ENCODE measurements around the gene LTBP3. TPM values are rescaled to one million over a fixed set of nuclear protein-coding genes. Genes with fewer than 3 reads are reported as not detected.
"Not testable (repeated sequence)": the region's sequence is repeated elsewhere in the genome, so short reads cannot be mapped to it uniquely, and the experiment has no call there.

The LTBP3 gene
- polyA plus RNA-seq, 5 donors, result 184 to 305 (median 276) TPM

DNA sequence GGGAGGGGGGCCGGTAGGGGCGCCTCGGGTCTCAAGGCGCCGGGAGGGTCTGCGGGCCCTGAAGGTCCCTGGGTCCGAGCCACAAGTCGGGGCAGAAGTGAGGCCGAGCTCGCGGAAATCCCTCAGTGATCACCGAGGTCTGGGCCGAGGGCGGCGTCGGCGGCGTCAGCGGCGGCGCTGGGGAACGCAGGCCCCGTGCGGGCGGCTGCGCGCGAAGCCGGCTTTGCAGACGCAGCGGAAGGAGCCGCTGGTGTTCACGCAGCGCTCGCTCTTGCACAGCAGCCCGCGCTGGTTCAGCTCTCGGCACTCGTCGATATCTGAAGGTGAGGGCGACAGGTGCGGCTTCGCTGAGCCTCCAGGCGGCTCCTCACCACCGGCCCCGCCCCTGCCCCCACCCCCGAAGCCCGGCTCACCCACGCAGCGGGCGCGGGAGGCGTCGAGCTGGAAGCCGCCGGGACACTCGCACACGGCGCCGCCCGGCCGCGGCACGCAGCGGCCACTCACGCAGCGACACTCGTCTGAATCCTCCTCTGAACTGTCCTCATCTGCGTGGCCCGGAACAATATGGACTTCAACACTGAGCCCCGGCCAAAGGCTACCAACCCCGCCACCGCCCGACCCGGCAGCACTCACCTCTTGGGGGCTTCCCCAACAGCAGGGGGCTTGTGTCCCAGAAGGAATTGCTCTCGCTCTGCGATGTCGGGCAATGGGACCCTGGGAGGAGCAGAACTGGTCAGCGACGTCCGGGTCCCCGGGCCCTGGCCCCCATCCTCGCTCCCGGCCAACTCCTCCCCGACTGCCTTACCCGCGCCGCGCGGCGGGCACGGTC is 19.0 kb downstream of the LTBP3 start:
- DNase-seq, result no peak

DNA sequence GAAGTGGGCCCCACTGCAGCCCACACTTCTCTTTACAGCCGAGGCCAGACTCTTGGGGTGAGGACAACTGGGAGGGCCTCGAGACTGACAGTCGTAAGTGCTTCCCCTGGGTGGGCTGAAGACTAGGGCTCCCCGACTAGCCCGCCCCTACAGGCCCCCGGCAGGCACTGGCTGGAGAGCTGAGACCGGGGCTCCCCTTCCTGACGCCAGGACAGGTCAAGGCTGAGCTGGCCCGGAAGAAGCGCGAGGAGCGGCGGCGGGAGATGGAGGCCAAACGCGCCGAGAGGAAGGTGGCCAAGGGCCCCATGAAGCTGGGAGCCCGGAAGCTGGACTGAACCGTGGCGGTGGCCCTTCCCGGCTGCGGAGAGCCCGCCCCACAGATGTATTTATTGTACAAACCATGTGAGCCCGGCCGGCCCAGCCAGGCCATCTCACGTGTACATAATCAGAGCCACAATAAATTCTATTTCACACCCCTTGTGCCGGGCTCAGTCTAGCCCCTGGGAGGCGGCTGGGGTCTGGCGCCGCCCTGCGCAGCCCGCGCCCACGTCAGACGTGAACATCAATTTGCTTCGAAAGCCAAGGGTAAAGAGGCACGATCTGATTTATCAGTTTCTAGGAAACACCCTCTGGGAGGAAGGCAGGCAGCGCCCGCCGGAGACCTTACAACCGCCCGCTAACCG is 19.8 kb downstream of the LTBP3 start:
- no peak for DNase-seq

GRCh38 chr11:65537620-65538231 is 20.4 kb downstream of the LTBP3 start:
- DNase-seq, result no peak

DNA sequence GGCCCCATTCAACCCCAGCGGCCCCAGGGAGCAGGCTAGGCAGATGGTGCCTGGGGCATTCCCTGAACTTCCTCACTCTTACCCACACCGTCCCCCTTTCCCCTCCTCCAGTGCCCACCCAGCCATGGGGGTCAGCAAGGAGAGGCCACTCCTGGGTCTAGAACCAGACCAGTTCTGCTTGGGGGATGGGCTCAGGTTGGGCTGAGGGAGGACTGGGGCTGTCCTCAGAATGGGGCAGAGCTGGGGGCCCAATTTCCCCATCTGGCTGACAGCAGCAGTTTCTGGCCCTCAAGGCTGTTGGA is 20.9 kb downstream of the LTBP3 start:
- no peak for DNase-seq

DNA sequence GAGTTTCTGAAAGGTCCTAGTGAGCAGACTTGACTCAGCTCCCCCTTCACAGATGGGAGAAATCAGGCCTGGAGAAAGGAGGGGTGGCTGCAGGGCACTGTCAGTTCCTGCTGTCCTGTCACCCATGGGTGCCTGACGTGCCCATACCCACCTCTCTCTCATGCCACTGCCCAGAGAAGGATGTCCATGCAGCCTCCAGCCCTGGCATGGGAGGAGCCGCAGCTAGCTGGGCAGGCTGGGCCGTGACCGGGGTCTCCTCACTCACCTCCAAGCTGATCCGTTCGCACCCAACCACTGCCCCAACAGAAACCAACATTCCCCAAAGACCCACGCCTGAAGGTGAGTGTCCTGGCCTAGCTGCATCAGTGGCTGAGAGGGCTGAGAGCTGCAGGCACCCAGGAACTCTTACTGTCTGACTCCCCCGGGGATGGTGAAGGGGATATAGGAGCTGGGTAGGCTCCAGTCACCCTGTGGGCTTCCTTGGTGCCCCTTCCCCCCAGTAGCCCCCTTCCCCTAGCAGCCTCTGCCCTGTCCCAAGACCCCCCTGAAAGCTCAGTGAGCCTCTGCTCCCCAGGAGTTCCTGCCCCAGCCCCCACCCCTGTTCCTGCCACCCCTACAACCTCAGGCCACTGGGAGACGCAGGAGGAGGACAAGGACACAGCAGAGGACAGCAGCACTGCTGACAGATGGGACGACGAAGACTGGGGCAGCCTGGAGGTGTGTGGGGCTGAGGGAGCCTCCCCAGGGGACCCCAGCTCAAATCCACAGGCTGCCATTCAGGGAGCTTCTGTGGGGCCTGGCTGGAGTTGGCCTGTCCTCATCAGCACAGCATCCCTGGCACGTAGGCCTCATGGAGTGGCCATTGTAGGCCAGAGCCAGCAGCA is 21.5 kb downstream of the LTBP3 start:
- no peak for DNase-seq

DNA sequence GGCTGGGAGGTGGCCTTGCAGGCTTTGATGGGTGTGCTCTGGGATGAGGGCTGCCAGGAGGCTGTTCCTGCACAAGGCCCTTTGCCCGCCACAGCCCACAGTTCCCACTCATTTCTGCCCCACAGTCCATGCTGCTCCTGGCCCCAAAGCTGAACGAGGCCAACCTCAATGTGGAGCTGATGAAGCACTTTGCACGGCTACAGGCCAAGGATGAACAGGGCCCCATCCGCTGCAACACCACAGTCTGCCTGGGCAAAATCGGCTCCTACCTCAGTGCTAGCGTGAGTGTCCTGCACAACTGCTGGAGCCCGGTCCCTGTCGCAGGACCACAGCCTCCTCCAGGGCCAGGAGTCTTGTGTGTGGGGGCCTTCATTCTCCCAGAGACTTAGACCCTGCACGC is 23.1 kb downstream of the LTBP3 start:
- no peak for DNase-seq

DNA sequence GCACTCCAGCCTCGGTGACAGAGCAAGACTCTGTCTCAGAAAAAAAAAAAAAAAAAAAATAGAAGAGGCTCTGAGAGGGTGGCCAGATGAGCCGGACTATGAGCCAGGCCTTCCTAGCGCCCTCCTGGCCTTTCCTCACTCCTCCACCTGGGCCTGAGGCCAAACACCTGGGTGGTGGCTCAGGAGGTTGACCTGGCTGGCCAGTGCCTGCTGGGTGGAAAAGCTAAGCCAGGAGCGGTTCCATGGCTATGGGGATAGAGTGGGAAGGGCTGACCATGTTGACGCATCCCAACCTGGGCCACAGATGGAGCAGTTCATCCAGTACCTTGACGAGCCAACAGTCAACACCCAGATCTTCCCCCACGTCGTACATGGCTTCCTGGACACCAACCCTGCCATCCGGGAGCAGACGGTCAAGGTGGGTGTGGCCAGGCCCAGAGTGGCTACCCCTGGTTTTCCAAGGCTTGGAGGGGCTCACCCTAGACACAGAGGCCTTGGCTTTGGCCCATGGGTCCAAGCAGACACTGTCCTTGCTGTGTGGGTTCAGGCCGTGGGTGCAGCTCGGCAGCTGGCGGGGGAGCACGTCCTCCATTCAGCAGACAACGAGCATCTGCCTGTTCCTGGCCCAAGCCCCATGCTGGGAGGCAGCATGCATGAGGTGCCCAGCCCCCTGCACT is 25.6 kb downstream of the LTBP3 start:
- no peak for DNase-seq

- DNase-seq, result no peak
Measured at GRCh38 chr11:65530157-65530496, 28.0 kb downstream of the LTBP3 start.

GRCh38 chr11:65529475-65530156 is 28.5 kb downstream of the LTBP3 start:
- no peak for DNase-seq

GRCh38 chr11:65528819-65529350 is 29.3 kb downstream of the LTBP3 start:
- DNase-seq, result no peak

GRCh38 chr11:65526744-65527143 is 31.4 kb downstream of the LTBP3 start:
- no peak for DNase-seq

GRCh38 chr11:65525546-65526480 is 32.3 kb downstream of the LTBP3 start:
- no peak for DNase-seq

DNA sequence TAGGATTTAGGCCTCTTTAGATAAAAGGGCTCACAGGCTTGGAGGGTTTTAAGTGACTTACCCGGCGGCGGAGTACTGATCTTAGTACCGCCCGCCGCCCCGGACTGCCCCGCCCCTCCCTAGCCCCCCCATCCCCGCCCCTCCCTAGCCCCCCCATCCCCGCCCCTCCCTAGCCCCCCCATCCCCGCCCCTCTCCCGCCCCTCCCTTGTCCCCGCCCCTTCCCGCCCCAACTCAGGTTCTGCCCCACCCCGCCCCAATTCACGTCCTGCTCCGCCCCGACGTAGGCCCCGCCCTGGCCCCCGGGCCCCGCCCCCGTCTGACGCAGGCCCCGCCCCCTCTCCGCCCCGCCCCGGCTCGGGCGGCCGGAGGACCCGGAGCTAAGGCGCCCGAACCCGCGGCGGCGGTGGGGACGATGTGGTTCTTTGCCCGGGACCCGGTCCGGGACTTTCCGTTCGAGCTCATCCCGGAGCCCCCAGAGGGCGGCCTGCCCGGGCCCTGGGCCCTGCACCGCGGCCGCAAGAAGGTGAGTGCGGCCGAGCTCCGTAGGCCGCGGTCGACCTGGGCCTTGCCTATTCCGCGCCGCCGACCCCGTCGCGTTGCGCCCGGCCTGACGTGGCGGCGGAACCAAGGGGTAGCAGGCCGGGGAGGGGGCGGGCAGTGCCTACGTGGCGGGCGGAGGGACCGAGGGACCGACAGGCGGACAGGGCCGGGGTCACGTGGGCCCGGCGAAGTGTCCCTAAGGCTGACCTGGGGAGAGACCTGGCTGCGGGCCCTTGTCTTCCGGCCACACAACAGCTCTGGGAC is 33.2 kb downstream of the LTBP3 start, which contains the start of gene SCYL1:
Gene SCYL1 (plus strand): TSS at position 343 of the 805 bp plus-strand sequence. CDS start 71 bp downstream, at position 414.
- peak; percentile 72 to 81 for DNase-seq

GRCh38 chr11:65524014-65524740 is 34.0 kb downstream of the LTBP3 start:
- DNase-seq, result no peak

DNA sequence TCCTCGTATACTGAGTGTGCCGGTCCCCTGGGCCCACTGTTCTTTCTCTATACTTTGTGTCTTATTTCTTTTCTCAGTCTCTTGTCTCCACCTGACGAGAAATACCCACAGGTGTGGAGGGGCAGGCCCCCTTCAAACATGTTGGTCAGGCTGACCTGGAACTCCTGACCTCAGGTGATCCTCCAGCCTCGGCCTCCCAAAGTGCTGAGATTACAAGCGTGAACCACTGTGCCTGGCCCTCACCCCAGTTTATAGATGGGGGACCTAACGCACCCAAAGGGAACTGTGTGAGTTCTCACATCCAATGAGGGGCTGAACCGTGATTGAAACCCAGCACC is 34.6 kb downstream of the LTBP3 start:
- not testable (repeated sequence) for DNase-seq

DNA sequence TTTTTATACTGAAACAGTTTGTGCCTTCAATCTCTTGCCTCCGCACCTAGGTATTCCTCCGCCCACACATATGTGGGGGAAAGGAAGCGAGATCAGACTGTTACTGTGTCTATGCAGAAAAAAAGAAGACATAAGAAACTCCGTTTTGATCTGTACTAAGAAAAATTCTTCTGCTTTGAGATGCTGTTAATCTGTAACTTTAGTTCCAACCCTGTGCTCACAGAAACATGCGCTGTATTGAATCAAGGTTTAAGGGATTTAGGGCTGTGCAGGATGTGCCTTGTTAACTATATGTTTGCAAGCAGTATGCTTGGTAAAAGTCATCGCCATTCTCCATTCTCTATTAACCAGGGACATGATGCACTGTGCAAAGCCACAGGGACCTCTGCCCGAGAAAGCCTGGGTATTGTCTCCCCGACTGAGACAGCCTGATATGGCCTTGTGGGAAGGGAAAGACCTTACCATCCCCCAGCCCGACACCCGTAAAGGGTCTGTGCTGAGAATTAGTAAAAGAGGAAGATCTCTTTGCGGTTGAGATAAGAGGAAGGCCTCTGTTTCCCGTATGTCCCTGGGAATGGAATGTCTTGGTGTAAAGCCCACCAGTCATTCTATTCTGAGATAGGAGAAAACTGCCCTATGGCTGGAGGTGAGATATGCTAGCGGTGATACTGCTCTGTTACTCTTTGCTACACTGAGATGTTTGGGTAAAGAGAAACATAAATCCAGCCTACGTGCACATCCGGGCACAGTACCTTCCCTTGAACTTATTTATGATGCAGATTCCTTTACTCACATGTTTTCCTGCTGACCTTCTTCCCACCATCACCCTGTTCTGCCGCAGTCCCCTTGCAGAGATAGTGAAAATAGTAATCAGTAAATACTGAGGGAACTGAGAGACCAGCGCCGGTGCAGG is 35.2 kb downstream of the LTBP3 start:
- not testable (repeated sequence) for DNase-seq
